ENCODE data around the gene IL5.

DNA sequence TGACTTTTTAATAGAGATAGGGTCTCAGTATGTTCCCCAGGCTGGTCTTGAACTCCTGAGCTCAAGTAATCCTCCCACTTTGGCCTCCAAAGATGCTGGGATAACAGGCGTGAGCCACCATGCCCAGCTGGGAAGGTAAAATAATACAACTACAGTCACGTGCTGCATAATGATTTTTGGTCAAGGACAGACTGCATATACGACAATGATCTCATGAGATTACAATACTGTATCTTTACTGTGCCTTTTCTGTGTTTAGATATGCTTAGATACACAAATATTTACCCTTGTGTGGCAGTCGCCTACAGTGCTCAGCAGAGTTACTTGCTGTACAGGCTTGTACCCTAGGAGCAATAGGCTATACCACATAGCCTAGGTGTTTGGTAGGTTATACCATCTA is 38.6 kb downstream of the IL5 start:
- TF ChIP-seq, protein P1, sequence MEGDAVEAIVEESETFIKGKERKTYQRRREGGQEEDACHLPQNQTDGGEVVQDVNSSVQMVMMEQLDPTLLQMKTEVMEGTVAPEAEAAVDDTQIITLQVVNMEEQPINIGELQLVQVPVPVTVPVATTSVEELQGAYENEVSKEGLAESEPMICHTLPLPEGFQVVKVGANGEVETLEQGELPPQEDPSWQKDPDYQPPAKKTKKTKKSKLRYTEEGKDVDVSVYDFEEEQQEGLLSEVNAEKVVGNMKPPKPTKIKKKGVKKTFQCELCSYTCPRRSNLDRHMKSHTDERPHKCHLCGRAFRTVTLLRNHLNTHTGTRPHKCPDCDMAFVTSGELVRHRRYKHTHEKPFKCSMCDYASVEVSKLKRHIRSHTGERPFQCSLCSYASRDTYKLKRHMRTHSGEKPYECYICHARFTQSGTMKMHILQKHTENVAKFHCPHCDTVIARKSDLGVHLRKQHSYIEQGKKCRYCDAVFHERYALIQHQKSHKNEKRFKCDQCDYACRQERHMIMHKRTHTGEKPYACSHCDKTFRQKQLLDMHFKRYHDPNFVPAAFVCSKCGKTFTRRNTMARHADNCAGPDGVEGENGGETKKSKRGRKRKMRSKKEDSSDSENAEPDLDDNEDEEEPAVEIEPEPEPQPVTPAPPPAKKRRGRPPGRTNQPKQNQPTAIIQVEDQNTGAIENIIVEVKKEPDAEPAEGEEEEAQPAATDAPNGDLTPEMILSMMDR (IDR thresholded peaks at IDR 0.05) = no peak
- TF ChIP-seq POLR2AphosphoS5 (IDR thresholded peaks at IDR 0.05) = no peak
- TF ChIP-seq POLR2A (IDR thresholded peaks at IDR 0.05; ENCODE audit: low read depth) = no peak
